CD8-positive, alpha-beta memory T cell (primary cell): ENCODE data around the gene TRPM8. TPM values are rescaled to one million over a fixed set of nuclear protein-coding genes. Genes with fewer than 3 reads are reported as not detected.
"Not testable (repeated sequence)": the region's sequence is repeated elsewhere in the genome, so short reads cannot be mapped to it uniquely, and the experiment has no call there.

Experiments used
- CTCF ChIA-PET: fragments of 350-600 bp; sonication (Branson Sonifier 250); formaldehyde crosslinking; loops from one replicate; lab custom pipeline; 2021; ENCODE audit warnings: antibody characterized with exemption; lab: Charles Lee
- POLR2A ChIA-PET: fragments of 350-600 bp; sonication (Branson Sonifier 250); formaldehyde crosslinking; loops from one replicate; lab custom pipeline; 2021; ENCODE audit warnings: antibody characterized with exemption; lab: Charles Lee
- DNase-seq, 5 donors: peaks; one replicate each; pipeline versions ENCODE4 v3.0.0 to v3.0.0-alpha.2; 2020 to 2022; ENCODE audit warnings: mixed read lengths in 1 of 5
- H3K27ac ChIP-seq: one replicate; pipeline ENCODE4 v1.7.0; 2013; ENCODE audit warnings: low read depth, mild to moderate bottlenecking, low read length, moderate library complexity
- H3K27me3 ChIP-seq: 2 replicates; pipeline ENCODE4 v1.7.0; 2013; ENCODE audit warnings: low read length, mild to moderate bottlenecking; ENCODE audit not compliant: insufficient read depth, poor library complexity, severe bottlenecking
- H3K36me3 ChIP-seq: 2 replicates; pipeline ENCODE4 v1.7.0; 2013; ENCODE audit warnings: mild to moderate bottlenecking, low read length, moderate library complexity; ENCODE audit not compliant: insufficient read depth
- H3K4me1 ChIP-seq: 2 replicates; pipeline ENCODE4 v1.7.0; 2013; ENCODE audit warnings: mild to moderate bottlenecking, low read length, moderate library complexity; ENCODE audit not compliant: insufficient read depth
- H3K4me3 ChIP-seq: 2 replicates; pipeline ENCODE4 v1.7.0; 2013; ENCODE audit warnings: mild to moderate bottlenecking, low read length
- H3K9me3 ChIP-seq: 2 replicates; pipeline ENCODE4 v1.7.0; 2013; ENCODE audit warnings: mild to moderate bottlenecking, low read length
- H3K27ac Mint-ChIP-seq, 8 donors: one replicate each; pipeline ENCODE4 v1.8.0; 2020 to 2021; ENCODE audit warnings: mixed read lengths in 8 of 8, mild to moderate bottlenecking in 6 of 8, inconsistent platforms in 3 of 8, moderate library complexity in 3 of 8
- H3K27me3 Mint-ChIP-seq, 2 donors: one replicate each; pipeline ENCODE4 v1.8.0; 2020 to 2021; ENCODE audit warnings: mixed read lengths in 2 of 2, mild to moderate bottlenecking in 1 of 2, moderate library complexity in 1 of 2
- H3K36me3 Mint-ChIP-seq, 3 donors: one replicate each; pipeline ENCODE4 v1.8.0; 2020 to 2021; ENCODE audit warnings: mixed read lengths in 3 of 3, inconsistent platforms in 1 of 3, mild to moderate bottlenecking in 1 of 3
- H3K4me1 Mint-ChIP-seq, 3 donors: one replicate each; pipeline ENCODE4 v1.8.0; 2020 to 2021; ENCODE audit warnings: mixed read lengths in 3 of 3, inconsistent platforms in 1 of 3, mild to moderate bottlenecking in 1 of 3
- H3K4me3 Mint-ChIP-seq, 7 donors: one replicate each; pipeline ENCODE4 v1.8.0; 2020 to 2021; ENCODE audit warnings: mixed read lengths in 7 of 7, mild to moderate bottlenecking in 6 of 7, moderate library complexity in 4 of 7, inconsistent platforms in 2 of 7
- H3K9me3 Mint-ChIP-seq, 5 donors: one replicate each; pipeline ENCODE4 v1.8.0; 2020 to 2022; ENCODE audit warnings: mixed read lengths in 5 of 5, mild to moderate bottlenecking in 3 of 5, moderate library complexity in 2 of 5, inconsistent platforms in 1 of 5
- polyA plus RNA-seq: library from polyadenylated mRNA; unstranded; fragments of 300-500 nt; fragmentation: Illumina TruSeq; gene quantifications from one replicate; pipeline ENCODE4 v1.2.3, GENCODE V29; 2021
- total RNA-seq, 2 experiments: library from RNA; stranded (reverse); gene quantifications; one replicate each; pipeline ENCODE4 v1.2.3, GENCODE V29; 2021

The TRPM8 gene
- total and polyA plus RNA-seq, 3 experiments from 2014 or later: not detected

DNA sequence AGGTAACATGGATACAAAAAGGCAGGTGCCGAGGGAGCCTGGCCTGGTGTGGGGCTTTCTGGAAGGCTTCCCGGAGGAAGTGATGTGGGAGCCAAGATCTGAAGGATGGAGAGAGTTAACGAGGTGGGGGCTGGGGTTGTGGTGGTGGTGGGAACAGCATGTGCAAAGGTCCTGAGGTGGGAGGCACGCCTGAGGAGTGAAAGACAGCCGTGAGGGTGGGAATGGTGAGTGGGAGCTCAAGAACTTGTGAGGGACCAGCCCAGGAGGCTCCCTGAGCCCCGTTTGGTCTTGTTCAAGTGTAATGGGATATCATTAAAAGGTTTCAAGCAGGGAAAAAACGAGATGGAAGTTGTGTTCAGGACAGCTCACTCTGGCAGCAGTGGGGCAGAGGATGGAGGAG lies 35.2 kb downstream of the TRPM8 start:
- no peaks in the 10 kb centered on the region for H3K9me3 ChIP-seq
- H3K4me1 ChIP-seq: no peaks in the 10 kb centered on the region
- CTCF ChIA-PET: no interaction called here
- peaks cover 0 to 6% (median 0%) of the 10 kb centered on the region in 3 donors for H3K36me3 Mint-ChIP-seq
- H3K4me1 Mint-ChIP-seq: no peaks in the 10 kb centered on the region
- H3K27ac Mint-ChIP-seq: no peak overlapping the region
- DNase-seq: no peak
- H3K4me3 ChIP-seq: no peak overlapping the region
- H3K9me3 Mint-ChIP-seq: no peaks in the 10 kb centered on the region
- peaks cover 21 to 72% of the 10 kb centered on the region in 2 donors for H3K27me3 Mint-ChIP-seq
- H3K27me3 ChIP-seq: peaks cover 7% of the 10 kb centered on the region
- H3K27ac ChIP-seq: no peak overlapping the region
- H3K36me3 ChIP-seq: no peaks in the 10 kb centered on the region
- H3K4me3 Mint-ChIP-seq: no peak overlapping the region
- POLR2A ChIA-PET: interaction anchor here (0.6 kb wide), 1 partner anchor 75 kb away, joined by 4 read pairs; no protein-coding TSS in a partner anchor

DNA sequence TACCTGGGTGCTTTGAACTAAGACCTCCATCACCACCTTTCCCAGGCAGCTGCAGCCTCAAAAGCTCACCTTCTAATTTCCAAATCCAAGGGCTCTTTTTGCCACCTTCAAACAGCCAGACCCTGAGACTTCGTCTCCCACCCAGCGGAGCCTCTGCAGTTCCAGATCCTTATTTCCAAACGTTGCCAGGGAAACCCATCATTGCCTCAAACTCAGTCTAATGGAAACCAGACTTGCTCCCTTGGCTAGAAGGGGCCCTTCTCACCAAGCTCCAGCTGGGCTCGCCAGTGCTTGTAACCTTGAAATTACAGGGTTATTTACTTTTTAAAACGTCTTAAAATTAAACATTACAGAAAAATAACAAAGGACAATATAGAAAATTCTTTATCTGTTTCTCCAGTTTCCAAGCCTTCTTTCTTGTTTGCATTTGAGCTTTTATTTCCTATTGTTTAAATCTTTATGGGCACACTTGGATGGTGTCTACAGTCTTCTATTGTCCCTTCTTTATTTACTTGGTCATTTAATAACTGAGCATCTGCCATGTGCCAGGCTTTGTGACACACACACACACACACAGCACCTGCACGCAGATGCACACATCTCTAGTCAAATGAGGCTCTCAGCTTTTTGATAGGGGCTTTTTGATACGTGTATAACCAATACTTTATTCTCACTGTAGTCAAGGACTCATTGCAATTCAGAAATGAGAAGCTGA lies 36.1 kb downstream of the TRPM8 start:
- no peak for DNase-seq
- no peaks in the 10 kb centered on the region for H3K9me3 Mint-ChIP-seq
- Histone ChIP-seq H3K36me3 (no peaks in the 10 kb centered on the region), H3K27ac (no peak overlapping the region), H3K9me3 (no peaks in the 10 kb centered on the region), H3K4me3 (no peak overlapping the region), H3K27me3 (peaks cover 7% of the 10 kb centered on the region), H3K4me1 (no peaks in the 10 kb centered on the region)
- no peak overlapping the region for H3K4me3 Mint-ChIP-seq
- H3K36me3 Mint-ChIP-seq: peaks cover 0 to 6% (median 0%) of the 10 kb centered on the region in 3 donors
- H3K4me1 Mint-ChIP-seq: no peaks in the 10 kb centered on the region
- H3K27me3 Mint-ChIP-seq: peaks cover 21 to 63% of the 10 kb centered on the region in 2 donors
- no peak overlapping the region for H3K27ac Mint-ChIP-seq
- POLR2A ChIA-PET: no interaction called here
- CTCF ChIA-PET: no interaction called here

DNA sequence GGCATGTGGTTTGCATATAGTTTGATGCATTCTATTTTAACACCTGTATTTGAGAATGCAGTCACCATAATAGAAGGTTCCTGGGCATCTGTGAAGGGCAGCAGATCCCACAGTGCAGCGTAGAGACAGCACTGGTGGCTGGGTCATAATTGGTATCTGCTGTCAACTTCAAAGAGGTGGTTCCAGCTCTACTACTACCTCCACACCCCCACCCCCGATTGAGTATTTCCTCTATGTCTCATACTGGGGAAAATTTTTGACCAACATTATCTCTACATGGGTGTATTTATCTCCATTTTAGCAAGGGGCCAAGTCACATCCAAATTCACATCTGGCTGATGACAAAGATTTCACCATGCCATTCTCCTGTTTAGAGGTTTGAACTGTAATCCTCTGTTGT lies 43.0 kb downstream of the TRPM8 start:
- H3K27me3 Mint-ChIP-seq: peaks cover 12 to 21% of the 10 kb centered on the region in 2 donors
- Histone ChIP-seq H3K27me3 (no peaks in the 10 kb centered on the region), H3K36me3 (no peaks in the 10 kb centered on the region), H3K27ac (no peak overlapping the region), H3K9me3 (no peaks in the 10 kb centered on the region), H3K4me1 (no peaks in the 10 kb centered on the region), H3K4me3 (no peak overlapping the region)
- H3K4me1 Mint-ChIP-seq: no peaks in the 10 kb centered on the region
- H3K9me3 Mint-ChIP-seq: no peaks in the 10 kb centered on the region
- H3K36me3 Mint-ChIP-seq: no peaks in the 10 kb centered on the region
- POLR2A ChIA-PET: no interaction called here
- CTCF ChIA-PET: no interaction called here
- no peak overlapping the region for H3K4me3 Mint-ChIP-seq
- H3K27ac Mint-ChIP-seq: no peak overlapping the region
- no peak for DNase-seq

DNA sequence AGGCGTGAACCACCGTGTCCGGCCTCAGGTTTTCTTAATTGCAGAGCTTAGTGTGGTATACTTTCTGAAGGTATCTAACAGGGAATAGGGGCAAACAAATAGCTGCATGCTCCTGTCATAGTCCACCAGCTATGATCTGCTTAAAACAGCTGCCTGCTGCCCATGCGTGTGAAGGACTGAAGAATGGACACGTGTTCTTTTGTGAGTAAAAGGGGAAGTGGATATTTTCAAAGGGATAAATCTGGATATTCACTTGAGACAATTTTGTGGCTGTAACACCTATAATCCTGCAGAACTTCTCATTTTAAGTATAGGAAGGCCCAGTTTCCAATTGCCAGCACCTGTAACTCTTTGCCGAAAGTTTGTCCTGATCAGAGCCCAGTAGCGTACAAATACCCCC lies 44.7 kb downstream of the TRPM8 start:
- Mint-ChIP-seq H3K9me3 (no peaks in the 10 kb centered on the region), H3K36me3 (no peaks in the 10 kb centered on the region), H3K4me1 (peaks cover 1 to 2% (median 1%) of the 10 kb centered on the region in 3 donors), H3K4me3 (no peak overlapping the region), H3K27ac (no peak overlapping the region), H3K27me3 (peaks cover 6 to 15% of the 10 kb centered on the region in 2 donors)
- DNase-seq: no peak
- CTCF ChIA-PET: no interaction called here
- Histone ChIP-seq H3K36me3 (no peaks in the 10 kb centered on the region), H3K4me1 (no peaks in the 10 kb centered on the region), H3K9me3 (no peaks in the 10 kb centered on the region), H3K27me3 (no peaks in the 10 kb centered on the region), H3K27ac (no peak overlapping the region), H3K4me3 (no peak overlapping the region)
- POLR2A ChIA-PET: no interaction called here

DNA sequence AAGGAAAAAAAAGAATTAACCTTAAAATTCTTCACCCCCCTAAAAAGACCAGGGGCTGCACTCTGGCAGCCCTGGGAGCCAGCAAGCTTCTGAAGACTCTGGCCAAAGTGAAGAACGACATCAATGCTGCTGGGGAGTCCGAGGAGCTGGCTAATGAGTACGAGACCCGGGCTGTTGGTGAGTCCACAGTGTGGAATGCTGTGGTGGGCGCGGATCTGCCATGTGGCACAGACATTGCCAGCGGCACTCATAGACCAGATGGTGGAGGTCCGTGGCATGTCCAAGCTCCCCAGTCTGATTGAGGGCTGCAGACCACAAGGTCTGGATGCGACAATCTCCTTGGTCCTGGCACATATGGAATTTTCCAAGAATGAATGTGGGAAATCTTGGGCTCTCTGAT lies 47.4 kb downstream of the TRPM8 start:
- Mint-ChIP-seq H3K4me3 (no peak overlapping the region), H3K27ac (no peak overlapping the region), H3K4me1 (peaks cover 13 to 21% (median 20%) of the 10 kb centered on the region in 3 donors), H3K9me3 (no peaks in the 10 kb centered on the region), H3K27me3 (peaks cover 6 to 15% of the 10 kb centered on the region in 2 donors), H3K36me3 (no peaks in the 10 kb centered on the region)
- DNase-seq: no peak
- CTCF ChIA-PET: no interaction called here
- Histone ChIP-seq H3K27me3 (no peaks in the 10 kb centered on the region), H3K36me3 (no peaks in the 10 kb centered on the region), H3K9me3 (no peaks in the 10 kb centered on the region), H3K27ac (no peak overlapping the region), H3K4me3 (no peak overlapping the region), H3K4me1 (peaks cover 5% of the 10 kb centered on the region)
- POLR2A ChIA-PET: no interaction called here

DNA sequence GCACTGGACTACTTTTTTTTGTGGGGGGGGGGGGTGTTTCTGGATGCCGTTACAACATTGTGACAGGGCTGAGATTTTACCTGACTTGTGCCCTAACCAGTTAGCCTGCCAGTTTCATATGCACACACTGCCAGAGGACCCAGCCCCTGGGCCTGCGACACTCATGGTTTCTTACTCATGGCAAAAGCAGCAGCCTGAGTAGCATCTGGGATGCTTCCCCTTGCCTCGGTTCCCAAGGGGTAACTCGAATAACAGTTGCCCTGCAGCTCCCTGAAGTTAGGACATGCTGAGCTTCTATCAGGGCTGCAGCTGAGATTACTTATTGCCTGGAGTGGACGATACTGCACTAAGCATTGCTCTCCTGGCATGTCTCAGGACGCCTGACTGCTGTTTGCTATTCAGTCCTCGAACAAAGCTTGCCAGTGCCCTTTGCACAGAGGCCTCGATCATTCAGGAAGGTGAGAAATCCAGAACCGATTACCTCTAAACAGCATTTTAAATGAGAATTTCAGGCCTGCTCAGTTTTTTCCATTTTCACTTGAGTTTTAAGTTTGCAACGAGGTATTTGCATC lies 47.9 kb downstream of the TRPM8 start:
- Histone ChIP-seq H3K4me3 (no peak overlapping the region), H3K9me3 (no peaks in the 10 kb centered on the region), H3K4me1 (peaks cover 5% of the 10 kb centered on the region), H3K27ac (no peak overlapping the region), H3K27me3 (no peaks in the 10 kb centered on the region), H3K36me3 (no peaks in the 10 kb centered on the region)
- no peak overlapping the region for H3K4me3 Mint-ChIP-seq
- H3K9me3 Mint-ChIP-seq: no peaks in the 10 kb centered on the region
- CTCF ChIA-PET: no interaction called here
- peaks cover 6 to 12% of the 10 kb centered on the region in 2 donors for H3K27me3 Mint-ChIP-seq
- POLR2A ChIA-PET: no interaction called here
- no peak for DNase-seq
- peaks cover 14 to 21% (median 20%) of the 10 kb centered on the region in 3 donors for H3K4me1 Mint-ChIP-seq
- H3K27ac Mint-ChIP-seq: no peak overlapping the region
- H3K36me3 Mint-ChIP-seq: no peaks in the 10 kb centered on the region

DNA sequence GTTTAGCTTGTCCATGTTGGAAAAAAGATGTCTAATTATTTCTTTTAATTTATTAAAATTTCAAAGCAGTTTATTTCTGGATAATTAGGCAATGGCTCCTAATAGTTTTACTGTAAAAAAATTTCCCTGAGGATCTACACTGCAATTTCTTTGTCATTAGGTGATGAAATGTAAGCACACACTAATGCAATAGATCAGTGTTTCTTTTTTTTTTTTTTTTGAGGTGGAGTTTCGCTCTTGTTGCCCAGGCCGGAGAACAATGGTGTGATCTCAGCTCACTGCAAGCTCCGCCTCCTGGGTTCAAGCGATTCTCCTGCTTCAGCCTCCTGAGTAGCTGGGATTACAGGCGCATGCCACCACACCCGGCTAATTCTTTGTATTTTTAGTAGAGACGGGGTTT lies 48.5 kb downstream of the TRPM8 start:
- H3K27ac Mint-ChIP-seq, H3K9me3 ChIP-seq, H3K27ac ChIP-seq, H3K27me3 Mint-ChIP-seq, DNase-seq, H3K36me3 ChIP-seq, H3K9me3 Mint-ChIP-seq, H3K4me1 ChIP-seq, H3K36me3 Mint-ChIP-seq, H3K4me3 Mint-ChIP-seq, H3K4me3 ChIP-seq, POLR2A ChIA-PET, H3K27me3 ChIP-seq: not testable (repeated sequence)
- peaks cover 16 to 21% (median 20%) of the 10 kb centered on the region in 3 donors for H3K4me1 Mint-ChIP-seq
- CTCF ChIA-PET: interaction anchor here (1.1 kb wide), 1 partner anchor 10 kb away, joined by 4 read pairs; no protein-coding TSS in a partner anchor

DNA sequence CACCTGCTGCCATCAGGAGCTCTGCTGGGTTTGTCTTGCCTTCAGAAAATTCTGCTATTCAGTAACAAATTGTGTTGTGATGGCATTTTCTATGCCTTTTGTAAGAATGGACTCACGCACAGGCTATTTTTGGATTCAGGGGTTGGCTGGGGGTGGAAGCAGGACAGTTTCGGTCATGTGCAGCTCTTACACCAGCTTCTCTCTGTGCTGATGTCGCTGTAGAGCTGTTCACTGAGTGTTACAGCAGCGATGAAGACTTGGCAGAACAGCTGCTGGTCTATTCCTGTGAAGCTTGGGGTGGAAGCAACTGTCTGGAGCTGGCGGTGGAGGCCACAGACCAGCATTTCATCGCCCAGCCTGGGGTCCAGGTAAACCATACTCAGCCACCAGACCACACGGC lies 49.2 kb downstream of the TRPM8 start:
- H3K27ac ChIP-seq: no peak overlapping the region
- no peak overlapping the region for H3K4me3 Mint-ChIP-seq
- no peak overlapping the region for H3K27ac Mint-ChIP-seq
- no peaks in the 10 kb centered on the region for H3K27me3 ChIP-seq
- H3K36me3 ChIP-seq: no peaks in the 10 kb centered on the region
- H3K27me3 Mint-ChIP-seq: peaks cover 7 to 13% of the 10 kb centered on the region in 2 donors
- no peaks in the 10 kb centered on the region for H3K9me3 Mint-ChIP-seq
- POLR2A ChIA-PET: no interaction called here
- H3K4me1 Mint-ChIP-seq: peaks cover 16 to 21% (median 20%) of the 10 kb centered on the region in 3 donors
- no peaks in the 10 kb centered on the region for H3K9me3 ChIP-seq
- H3K4me3 ChIP-seq: no peak overlapping the region
- no peaks in the 10 kb centered on the region for H3K36me3 Mint-ChIP-seq
- no peak for DNase-seq
- H3K4me1 ChIP-seq: peaks cover 5% of the 10 kb centered on the region
- CTCF ChIA-PET: interaction anchor here (1.1 to 1.6 kb wide), 3 partner anchors 10 to 578 kb away, joined by 3 to 6 read pairs (median 4); no protein-coding TSS in a partner anchor
